NCI-H1694 (cell line): ENCODE measurements around the gene PCBP3.
"Not testable (repeated sequence)": the region's sequence is repeated elsewhere in the genome, so short reads cannot be mapped to it uniquely, and the experiment has no call there.

Experiments
- DNase-seq: peaks from one replicate; lab custom pipeline; 2025; lab: John Stamatoyannopoulos, UW

Gene PCBP3

DNA sequence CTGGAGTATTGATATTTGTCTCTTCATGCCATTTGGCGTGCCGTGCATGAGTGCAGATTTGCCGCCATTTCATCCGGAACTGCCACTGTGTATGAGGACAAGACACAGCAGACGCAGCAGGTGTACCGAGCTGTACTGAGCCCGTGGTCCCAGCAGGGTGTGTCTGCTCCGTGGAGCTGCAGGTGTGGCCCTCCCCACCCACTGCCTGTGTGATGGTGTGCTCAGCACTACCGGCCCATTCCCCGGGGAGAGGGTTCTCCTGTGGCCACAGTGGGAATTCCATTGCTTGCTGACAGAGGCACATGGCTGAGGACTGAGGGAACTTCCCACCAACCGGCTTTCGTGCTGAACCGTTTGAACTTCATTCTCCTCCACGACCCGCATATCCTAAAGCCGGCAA, 303.8 kb downstream of the PCBP3 start:
- no peak for DNase-seq

DNA sequence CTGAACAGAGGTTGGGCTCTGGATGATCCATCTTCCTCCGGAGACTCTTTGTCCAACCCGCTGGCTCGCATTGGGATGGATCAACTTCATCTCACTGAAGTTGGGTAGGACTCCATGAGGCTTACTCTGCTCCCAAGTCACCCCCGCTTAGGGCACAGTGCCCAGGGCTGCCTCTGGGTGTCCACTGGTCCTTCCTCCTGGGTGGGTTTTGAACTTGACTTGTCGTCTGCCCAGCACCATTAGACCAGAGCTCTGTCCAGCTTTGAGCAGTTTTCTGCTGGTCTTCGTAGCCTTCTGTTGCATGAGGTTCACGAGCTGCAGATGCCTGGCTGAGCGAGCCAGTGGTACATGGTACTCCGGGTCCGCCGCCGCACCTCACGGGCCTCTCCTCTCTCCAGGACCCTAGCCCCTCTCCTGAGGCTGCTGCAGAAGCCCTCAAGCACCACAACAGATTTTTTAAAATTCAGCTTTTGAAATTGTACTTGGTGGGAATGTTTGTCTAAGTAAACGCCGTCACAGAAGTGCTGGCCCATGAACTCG, 304.3 kb downstream of the PCBP3 start:
- DNase-seq, result no peak

DNA sequence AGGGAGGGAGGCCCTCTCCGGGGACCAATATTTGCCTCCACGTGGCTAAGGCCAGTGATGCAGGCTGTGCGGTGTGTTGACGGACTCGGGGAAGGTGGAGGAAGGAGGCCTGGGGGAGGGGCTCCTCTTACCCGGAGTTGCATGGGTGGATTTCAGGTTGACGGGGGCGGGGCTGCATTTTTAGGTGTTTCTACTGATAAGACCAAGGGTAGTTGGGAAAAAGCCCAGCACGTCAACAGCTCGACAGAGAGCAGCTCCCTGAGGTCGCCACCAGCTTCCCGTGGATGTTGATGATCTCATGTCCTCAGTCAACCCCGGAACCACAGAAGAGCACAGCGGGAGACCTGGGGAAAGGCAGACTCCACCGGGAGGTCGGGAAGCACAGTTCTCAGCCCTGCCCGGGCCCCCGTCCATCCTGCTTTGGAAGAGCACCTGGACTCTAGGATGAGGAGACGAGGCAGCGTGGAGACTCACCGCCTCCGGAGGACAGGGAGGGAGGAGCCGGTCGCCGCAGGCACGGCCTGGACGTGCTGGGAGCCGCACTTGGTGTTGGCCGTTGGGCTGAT, 305.1 kb downstream of the PCBP3 start:
- no peak for DNase-seq

DNA sequence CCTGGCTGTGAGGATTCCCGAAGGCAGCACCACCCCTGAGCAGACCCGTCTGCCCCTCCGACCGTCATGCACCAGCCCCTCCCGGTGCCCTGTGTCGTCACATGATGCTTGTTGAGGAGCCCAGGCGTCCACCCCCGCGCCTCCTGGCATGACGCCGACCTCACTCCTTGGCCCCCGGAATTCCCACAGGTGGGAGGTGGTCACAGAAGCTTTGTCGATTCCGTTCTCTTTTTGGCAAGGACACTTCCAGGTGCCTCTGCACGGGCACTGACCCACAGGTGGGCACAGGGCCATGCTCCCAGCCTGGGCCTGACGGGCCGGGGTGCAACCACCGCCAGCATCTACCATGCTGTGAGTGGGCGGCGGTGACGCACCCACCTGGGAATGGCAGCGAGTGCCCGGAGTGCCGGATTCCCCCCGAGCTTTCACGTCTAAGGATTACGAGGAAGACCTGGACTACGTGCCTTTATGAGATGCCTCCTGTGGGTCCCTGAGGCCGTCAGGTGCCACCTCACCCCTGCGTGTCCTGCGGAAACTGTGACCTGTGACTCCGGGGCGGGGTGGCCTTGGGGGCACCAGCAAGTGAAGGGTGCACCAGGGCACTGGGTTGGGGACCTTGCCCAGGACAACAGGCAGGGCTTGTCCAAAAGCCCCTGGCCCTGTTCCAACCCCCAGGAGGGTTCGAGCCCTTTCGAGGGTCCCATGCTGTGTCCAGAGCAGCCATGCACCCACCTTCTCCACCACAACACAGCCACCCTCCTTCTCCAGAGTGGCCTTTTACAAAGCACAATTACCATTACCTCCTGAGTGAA, 306.6 kb downstream of the PCBP3 start:
- no peak for DNase-seq

DNA sequence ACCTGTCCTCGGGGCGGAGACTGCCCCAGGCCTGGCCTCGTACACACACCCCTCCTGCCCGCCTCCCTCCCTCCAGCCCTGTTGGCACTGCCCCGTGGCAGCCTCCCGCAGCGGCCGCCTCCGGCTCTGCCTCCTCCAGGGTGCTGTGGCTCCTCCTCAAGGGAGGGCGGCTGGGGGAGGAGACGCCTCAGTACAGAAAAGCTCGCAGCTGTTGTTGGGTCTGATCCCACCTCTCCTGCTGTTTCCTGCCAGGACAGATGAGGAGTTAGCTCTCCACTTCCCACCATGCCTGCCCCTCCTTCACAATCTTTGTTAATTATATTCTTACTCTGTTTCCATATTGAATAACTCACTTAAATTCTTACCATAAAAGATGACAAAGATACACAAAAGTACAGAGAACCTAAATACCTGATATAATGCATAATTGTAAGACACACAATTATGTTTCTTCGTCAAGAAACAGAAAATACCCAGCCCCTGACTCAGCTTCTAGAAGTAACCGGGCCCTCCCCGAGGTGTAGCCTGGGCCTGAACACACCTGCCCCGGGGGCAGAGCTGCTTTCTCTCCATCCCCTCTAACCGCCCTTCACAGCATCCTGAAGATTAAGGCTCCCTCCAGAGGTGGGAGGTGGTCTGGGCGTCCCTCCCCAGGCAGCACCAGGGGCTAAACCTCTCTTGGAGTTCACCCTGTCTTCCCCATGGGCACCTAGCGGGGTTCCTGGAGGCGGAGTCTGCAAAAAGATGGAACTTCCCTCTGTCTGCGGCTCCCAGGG, 307.4 kb downstream of the PCBP3 start:
- DNase-seq, result no peak

DNA sequence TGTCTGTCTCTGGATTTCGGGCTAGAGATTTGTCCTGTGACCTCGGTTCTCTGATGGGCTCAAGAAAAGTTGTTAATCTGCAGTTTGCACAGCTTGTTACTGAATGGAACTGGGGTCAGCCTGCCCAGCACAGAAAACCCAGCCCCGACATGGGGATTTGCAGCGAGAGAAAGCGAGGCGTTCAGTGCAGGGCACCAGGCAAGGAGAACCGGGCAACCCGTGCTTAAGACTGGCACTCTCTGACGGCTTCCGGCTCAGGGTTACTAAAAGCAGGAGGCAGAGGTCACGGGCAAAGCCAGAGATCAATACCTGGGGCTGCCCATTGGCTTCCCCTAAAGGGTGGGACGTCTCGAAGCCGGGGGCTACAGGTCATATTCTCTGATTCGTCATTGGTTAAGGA, 308.2 kb downstream of the PCBP3 start:
- DNase-seq, result no peak

DNA sequence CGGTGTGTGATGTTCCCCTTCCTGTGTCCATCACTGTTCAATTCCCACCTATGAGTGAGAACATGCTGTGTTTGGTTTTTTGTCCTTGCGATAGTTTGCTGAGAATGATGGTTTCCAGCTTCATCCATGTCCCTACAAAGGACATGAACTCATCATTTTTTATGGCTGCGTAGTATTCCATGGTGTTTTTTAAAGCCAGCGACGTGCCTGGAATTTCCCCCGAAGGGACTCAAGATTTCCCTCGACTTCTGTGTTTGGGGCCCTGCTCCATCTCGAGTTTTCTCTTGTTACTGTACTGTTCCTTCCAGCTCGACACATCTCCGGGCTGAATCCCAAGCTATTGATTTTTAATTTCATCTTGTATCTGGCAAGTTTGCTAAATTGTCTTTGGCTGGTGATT, 309.0 kb downstream of the PCBP3 start:
- DNase-seq, result not testable (repeated sequence)

DNA sequence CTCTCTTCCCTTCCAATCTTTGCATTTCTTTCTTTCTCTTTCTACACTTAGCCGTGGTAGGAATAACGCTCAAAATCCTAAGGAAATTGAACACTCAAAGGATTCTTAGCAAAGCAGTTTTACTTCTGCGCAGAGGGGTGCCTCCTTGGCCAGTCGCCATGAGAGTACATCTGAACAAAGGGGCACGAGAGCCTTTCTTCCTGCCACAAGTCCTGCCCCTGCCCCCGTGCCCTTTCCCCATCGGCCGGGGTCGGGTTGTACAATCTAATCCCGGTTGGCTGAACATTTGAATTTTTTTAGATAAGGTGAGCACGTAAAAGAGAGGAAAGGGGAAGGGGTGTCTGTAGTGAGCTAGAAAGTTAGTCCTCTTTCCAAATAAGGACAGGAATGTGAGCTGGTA, 309.4 kb downstream of the PCBP3 start:
- DNase-seq, result no peak

DNA sequence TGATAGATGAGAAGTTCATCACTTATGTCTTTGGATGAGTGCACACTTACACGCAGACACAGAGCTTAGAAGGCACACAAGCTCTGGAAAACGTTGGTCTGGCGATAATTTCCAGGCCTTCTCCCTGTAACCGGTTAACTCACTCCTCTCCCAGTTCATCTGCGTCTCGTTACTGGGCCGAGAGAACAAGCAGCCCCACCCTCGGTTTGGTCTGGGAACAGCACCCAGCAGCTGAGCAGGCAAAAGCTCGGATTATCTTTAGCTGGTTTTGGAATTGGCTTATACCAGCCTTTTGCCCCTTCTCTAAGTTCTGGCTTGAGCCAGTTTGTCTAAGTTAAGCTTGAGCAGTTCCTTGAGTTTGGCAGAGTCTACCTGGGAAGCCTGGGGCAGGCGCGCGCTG, 310.7 kb downstream of the PCBP3 start:
- no peak for DNase-seq

DNA sequence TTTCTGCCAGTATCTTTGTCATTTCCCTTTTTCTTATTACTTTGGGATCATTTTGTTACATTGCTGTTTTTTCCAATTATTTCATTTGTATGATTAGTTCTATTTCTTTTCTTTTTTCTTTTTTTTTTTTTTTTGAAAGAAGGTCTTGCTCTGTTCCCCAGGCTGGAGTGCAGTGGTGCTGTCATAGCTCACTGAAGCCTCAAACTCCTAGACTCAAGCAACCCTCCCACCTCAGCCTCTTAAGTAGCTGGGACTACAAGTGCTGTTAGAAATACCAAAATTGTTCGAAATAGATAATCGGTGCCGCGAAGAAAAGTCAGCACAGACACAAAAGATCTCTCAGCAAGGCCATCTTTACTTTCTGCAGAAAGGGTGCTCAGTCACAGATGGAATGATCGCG, 311.4 kb downstream of the PCBP3 start:
- no peak for DNase-seq

DNA sequence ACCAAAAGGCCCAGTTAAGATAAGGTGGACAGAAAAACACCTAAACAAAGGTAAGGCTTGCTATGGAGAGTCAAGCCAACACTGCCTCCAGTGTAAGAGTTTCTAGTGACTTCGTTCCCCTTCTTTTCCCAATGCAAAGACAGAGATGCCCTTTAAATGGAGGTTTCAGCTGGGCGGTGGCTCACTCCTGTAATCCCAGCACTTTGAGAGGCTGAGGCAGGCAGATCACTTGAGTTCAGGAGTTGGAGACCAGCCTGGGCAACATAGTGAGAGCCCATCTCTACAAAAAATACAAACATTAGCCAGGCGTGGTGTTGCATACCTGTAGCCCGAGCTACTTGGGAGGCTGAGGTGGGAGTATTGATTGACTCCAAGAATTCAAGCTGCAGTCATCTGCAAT, 314.0 kb downstream of the PCBP3 start:
- DNase-seq, result no peak

DNA sequence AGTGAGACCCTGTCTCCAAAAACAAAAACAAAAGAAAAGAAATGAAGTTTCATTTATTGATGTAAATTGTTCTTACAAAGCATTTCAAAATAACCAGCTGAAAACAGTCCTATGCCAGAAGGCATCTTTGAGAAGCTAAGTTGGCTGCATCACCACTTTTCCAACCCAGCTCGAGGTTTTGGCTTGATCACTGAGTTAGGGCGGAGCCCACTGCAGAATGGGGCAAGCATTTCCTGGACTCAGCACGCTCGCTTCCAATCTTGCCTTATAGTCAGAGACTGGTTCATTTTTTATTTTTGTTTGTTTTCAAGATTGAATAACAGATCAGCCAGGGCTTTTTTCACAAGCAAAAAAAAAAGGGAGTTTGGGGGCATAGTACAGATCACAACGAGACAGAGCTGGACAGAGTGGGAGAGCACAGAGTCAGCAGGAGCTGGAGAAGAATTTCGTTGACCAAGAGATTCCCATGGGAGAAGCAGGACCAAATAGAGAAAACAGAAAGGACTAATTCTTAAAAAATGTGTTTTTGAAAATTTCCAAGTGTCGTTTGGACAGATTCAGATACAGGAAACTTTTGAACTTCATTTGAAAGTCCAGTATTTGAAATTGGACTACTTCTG, 314.6 kb downstream of the PCBP3 start:
- no peak for DNase-seq

DNA sequence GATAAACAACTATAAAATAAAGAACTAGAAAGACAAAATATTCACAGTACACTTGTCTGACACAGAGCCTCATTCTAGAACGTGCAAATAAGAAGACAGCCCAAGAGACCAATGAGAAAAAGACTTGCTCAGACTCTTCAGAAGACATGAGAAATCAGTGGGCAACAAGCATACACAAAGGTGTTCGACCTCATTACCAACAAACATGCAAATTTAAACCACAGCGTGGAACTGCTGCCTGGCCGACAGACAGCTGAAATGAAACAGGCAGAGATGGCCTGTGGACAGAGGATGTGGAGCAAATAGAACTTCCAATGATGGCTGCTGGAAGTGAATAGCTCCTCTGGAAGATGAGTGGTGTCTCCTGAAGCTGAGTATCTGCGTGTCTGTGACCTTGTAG, 315.7 kb downstream of the PCBP3 start:
- DNase-seq, result no peak

DNA sequence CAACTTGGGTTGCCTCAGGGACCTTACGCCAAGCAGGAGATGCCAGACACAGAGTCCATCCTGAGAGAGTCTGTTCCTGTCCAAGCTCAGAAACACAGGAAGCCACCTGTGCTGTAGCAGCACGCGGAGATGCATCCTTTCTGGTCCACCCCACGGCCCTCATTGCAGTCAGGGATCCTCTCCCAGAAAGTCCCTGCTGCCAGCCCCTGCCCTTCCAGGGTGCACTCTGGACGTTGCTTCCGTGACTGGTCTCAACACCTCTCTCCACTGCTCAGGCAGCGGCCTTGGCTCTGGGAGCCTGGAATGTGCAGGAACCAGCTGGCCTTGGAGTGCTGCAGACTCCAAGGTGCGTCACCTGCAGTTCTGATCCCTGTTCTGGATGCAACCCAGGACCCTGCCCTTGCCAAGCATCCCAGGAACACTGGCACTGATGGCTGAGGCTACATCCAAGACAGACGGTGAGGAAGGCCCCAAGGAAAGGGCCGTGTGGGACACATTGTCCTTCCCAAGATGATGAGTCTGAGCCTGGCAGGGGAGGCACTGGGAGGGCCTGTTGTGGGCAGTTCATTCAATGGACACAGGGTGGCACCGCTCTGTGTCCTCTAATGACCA, 316.4 kb downstream of the PCBP3 start:
- no peak for DNase-seq

DNA sequence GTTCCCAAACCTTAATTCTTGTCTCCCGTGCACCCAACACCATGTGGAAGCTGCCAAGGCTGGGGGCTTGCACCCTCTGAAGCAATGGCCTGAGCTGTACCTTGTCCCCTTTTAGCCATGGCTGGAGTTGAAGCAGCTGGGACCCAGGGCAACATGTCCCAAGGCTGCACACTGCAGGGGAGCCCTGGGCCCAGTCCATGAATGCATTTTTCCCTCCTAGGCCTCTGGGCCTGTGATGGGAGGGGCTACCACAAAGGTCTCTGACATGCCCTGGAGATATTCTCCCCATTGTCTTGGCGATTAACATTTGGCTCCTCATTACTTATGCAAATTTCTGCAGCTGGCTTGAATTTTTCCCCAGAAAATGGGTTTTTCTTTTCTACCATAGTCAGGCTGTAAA, 317.9 kb downstream of the PCBP3 start:
- not testable (repeated sequence) for DNase-seq

DNA sequence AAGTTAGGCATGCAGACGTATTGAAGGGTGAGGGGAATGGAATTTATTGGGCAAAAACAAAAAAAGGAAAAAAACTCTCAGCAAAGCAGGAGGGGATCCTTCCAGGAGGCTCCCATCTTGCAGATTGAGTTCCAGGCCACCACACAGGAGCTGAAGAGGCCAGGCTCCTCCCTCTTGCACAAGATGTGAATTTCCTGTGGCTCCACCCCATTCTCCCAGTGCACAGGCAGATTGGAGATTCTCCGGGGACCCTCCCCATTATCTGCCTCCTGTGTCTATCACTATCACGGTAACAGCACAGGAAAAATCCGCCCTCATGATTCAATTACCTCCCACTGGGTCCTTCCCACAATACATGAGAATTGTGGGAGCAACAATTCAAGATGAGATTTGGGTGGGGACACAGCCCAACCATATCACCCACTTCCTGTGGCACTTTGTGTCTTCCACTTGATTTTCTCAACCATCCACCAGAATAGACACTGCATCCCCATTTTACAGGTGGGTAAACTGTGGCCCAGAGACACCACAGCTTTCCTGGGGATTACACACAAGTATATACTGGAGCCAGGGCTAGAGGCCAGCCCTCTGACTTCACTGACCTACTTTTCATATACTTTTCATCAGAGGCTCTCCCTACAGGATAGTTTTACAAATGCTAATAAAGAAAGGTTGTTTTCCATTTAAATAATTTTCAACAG, 319.2 kb downstream of the PCBP3 start:
- DNase-seq, result no peak

DNA sequence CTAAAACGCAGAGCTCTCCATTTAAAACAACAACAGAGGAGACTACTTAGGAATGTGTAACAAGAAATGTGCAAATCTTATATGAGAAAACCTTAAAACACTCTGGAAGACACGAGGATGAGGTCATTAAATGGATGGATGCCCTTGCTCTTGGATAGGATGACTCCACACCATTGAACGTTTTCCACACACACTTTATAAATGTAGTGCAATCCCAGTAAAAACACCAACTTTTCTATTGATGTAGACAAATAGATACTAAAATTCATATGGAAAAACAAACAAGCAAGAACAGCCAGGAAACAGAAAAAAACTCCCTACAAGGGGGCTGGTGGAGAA, 319.7 kb downstream of the PCBP3 start:
- no peak for DNase-seq

DNA sequence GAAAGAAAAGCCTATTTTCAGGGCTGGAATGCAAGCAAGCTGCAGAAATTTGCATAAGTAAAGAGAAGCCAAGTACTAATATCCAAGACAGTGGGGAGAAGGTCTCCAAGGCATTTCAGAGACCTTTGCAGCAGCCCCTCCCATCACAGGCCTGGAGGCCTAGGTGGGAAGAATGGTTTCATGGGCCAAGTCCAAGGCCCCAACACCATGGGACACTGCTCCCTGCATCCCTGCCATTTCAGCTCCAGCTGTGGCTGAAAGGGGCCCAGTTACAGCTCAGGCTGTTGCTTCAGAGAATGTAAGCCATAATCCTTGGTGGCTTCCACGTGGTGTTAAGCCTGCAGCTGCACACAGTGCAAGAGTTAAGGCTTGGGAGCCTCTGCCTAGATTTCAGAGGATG, 321.1 kb downstream of the PCBP3 start:
- no peak for DNase-seq

DNA sequence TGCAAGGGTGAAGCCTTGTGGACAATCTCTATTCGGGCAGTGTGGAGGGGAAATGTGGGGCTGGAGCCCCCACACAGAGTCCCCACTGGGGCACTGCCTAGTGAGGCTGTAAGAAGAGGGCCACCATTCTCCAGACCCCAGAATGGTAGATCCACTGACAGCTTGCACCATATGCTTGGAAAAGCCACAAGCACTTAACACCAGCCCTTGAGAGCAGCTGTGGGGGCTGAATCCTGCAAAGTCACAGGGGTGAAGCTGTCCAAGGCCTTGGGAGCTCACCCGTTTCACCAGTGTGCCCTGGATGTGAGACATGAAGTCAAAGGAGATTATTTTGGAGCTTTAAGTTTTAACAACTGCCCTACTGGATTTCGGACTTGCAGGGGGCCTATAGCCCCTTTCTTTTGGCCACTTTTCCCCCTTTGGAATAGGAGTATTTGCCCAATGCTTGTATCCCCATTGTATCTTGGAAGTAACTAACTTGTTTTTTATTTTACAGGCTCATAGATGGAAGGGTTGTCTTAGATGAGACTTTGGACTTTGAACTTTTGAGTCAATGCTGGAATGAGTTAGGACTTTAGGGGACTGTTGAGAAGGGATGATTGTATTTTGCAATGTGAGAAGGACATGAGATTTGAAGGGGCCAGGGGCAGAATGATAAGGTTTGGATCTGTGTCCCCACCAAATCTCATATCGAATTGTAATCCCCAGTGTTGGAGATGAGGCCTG, 321.7 kb downstream of the PCBP3 start:
- DNase-seq, result no peak

DNA sequence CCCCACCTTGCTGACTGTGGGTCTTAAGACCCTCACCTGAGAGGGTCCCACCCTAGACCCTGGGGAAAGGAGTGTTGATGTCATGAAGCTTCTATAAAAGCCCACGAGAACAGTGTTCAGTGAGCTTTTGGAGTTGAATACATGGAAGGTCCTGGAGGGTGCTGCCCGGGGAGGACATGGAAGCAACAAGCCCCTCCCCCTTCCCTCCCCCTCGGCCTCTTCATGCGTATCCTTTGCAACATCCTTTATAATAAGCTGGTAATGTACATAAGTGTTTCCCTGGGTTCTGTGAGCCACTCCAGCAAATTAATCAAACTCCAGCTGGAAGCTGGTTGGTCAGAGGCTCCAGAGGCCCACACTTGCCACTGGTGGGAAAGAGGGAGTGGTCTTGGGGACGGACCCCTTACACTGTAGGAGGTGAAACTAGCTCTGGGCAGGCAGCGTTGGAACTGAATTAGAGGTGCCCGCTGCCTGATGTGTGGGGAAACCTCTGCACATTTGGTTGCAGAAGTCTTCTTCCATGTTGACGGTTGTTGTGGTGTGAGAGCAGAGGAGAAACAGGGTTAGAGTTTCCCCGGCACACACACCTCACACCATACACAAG, 323.4 kb downstream of the PCBP3 start:
- no peak for DNase-seq
